ENCODE results near the gene COL28A1. TPM values are rescaled to one million over a fixed set of nuclear protein-coding genes. Genes with fewer than 3 reads are reported as not detected.
A peak's percentile ranks its signal among the peaks of the same experiment; 100 is the strongest.

Gene COL28A1
- total RNA-seq, 1 experiment from 2014 or later: 1.3 TPM

- H3K36me3 Mint-ChIP-seq (ENCODE audit: insufficient read depth, unreplicated experiment): peaks cover 7% of the 10 kb centered on the region
- no peaks in the 10 kb centered on the region for H3K9me3 Mint-ChIP-seq (ENCODE audit: low read depth, unreplicated experiment)
- peak overlapping the region; percentile 53 for H3K27ac Mint-ChIP-seq (ENCODE audit: unreplicated experiment)
- H3K4me3 Mint-ChIP-seq (ENCODE audit: low read depth, unreplicated experiment): peak overlapping the region; percentile 7
- H3K4me1 Mint-ChIP-seq (ENCODE audit: low read depth, unreplicated experiment): peaks cover 38% of the 10 kb centered on the region
- no TSS peak for BruUV-seq (replicated peaks)
- CTCF ChIA-PET: interaction anchor here (0.7 to 1.8 kb wide), 16 partner anchors 9 to 620 kb away, joined by 3 to 13 read pairs (median 5); no protein-coding TSS in a partner anchor
- intact Hi-C loops (cut with micrococcal nuclease; ENCODE audit: unreplicated experiment): loop anchor here (2.0 to 5.0 kb wide), 3 partner anchors 94 to 313 kb away; partner anchors contain the start of gene C1GALT1
- DNase-seq: peak; percentile 83
- TF ChIP-seq CTCF (IDR thresholded peaks at IDR 0.05; ENCODE audit: unreplicated experiment): no peak
- H3K27me3 Mint-ChIP-seq (ENCODE audit: unreplicated experiment): no peaks in the 10 kb centered on the region
Observed at GRCh38 chr7:7416031-7416858, 119.4 kb downstream of the COL28A1 start.

DNA sequence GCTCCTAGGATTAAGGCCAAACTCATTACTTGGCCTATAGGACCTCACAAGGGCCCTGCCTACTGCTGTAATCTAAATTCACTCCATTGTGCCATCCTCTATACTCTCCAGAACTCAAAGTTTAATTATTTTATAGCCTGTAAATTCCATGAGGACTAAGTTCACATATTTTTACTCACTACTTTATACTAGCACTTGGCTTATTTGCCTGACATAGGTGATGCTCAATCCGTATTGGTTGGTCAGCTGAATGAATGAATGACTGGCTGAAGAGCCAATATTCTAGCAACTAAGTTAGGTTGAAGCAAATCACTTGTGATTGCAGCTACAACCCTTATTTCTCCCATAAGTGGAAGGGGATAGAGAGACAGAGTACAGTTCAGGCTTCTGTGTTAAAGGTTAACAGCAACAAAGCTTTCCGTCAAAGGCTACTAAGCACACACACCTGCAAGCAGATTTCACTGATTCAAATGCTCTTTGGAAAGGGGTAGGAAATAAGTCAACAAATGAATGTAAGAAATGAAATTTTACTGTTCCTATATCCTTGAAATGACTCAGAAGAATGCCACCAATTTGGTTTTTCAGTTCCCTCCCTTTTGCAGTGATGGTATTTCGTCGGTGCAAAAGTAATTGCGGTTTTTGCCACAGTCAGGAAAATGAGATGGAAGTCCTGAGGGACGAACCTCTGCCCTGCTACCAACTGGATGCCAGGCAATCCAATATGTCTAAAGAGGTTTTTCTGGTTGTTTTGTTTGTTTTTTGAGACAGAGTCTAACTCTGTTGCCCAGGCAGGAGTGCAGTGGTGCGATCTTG, 120.7 kb downstream of the COL28A1 start:
- no peak for DNase-seq
- Mint-ChIP-seq H3K4me3 (ENCODE audit: low read depth, unreplicated experiment) (no peak overlapping the region), H3K27me3 (ENCODE audit: unreplicated experiment) (no peaks in the 10 kb centered on the region), H3K27ac (ENCODE audit: unreplicated experiment) (peak overlapping the region; percentile 34), H3K9me3 (ENCODE audit: low read depth, unreplicated experiment) (no peaks in the 10 kb centered on the region), H3K4me1 (ENCODE audit: low read depth, unreplicated experiment) (peaks cover 41% of the 10 kb centered on the region), H3K36me3 (ENCODE audit: insufficient read depth, unreplicated experiment) (peaks cover 7% of the 10 kb centered on the region)
- no TSS peak for BruUV-seq (replicated peaks)
- CTCF ChIA-PET: interaction anchor here (1.7 to 1.8 kb wide), 2 partner anchors 10 to 20 kb away, joined by 4 to 12 read pairs; no protein-coding TSS in a partner anchor
- no peak for TF ChIP-seq CTCF (IDR thresholded peaks at IDR 0.05; ENCODE audit: unreplicated experiment)
- intact Hi-C loops (cut with micrococcal nuclease; ENCODE audit: unreplicated experiment): loop anchor here (5.0 kb wide), 1 partner anchor 93 kb away; no protein-coding TSS in a partner anchor

DNA sequence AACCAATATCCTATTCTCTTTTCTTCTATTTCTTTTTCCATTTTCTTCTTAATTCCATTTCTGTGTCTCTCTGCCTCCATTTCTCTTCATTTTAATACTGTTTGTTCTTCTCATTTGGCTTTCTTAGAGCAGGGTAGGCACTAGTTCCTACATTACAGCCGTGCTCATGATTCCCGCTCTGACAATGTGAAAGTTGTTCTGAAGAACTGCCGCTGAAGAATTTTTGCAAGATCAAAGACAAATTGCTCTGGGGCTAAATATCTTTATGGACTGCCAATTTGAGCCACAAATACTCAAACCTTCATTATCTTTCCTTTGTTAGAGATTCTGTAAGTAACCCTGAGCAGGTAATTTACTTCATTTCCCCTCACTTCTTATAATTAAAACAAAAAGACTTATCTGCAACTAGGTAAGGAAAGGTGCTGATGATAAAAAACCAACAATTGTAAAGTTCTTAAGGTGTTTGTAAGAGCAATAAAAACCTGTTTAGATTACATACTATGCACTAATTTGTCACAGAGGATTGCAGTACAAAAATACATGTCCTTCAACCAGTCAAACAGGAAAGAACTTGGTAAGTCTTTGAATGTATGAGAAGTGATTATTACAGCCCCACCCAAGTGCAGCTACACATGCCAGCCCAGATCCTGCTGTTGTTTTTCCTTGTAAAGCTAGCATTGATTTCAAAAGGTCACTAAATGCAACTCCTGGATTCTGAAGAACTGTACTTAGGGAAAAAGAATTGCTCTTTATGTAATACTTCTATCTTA, 127.5 kb downstream of the COL28A1 start:
- no peak for TF ChIP-seq CTCF (IDR thresholded peaks at IDR 0.05; ENCODE audit: unreplicated experiment)
- H3K27ac Mint-ChIP-seq (ENCODE audit: unreplicated experiment): peak overlapping the region; percentile 3
- H3K36me3 Mint-ChIP-seq (ENCODE audit: insufficient read depth, unreplicated experiment): no peaks in the 10 kb centered on the region
- no TSS peak for BruUV-seq (replicated peaks)
- intact Hi-C loops (cut with micrococcal nuclease; ENCODE audit: unreplicated experiment): no loop called here
- DNase-seq: peak; percentile 55
- H3K27me3 Mint-ChIP-seq (ENCODE audit: unreplicated experiment): no peaks in the 10 kb centered on the region
- no peak overlapping the region for H3K4me3 Mint-ChIP-seq (ENCODE audit: low read depth, unreplicated experiment)
- H3K9me3 Mint-ChIP-seq (ENCODE audit: low read depth, unreplicated experiment): no peaks in the 10 kb centered on the region
- CTCF ChIA-PET: no interaction called here
- H3K4me1 Mint-ChIP-seq (ENCODE audit: low read depth, unreplicated experiment): peaks cover 42% of the 10 kb centered on the region

GRCh38 chr7:7405461-7405860, 130.2 kb downstream of the COL28A1 start:
- no peaks in the 10 kb centered on the region for H3K9me3 Mint-ChIP-seq (ENCODE audit: low read depth, unreplicated experiment)
- no peak overlapping the region for H3K4me3 Mint-ChIP-seq (ENCODE audit: low read depth, unreplicated experiment)
- no TSS peak for BruUV-seq (replicated peaks)
- CTCF ChIA-PET: interaction anchor here (0.6 to 1.1 kb wide), 5 partner anchors 11 to 439 kb away, joined by 3 to 6 read pairs (median 3); no protein-coding TSS in a partner anchor
- H3K36me3 Mint-ChIP-seq (ENCODE audit: insufficient read depth, unreplicated experiment): no peaks in the 10 kb centered on the region
- DNase-seq: no peak
- no peak for TF ChIP-seq CTCF (IDR thresholded peaks at IDR 0.05; ENCODE audit: unreplicated experiment)
- no peak overlapping the region for H3K27ac Mint-ChIP-seq (ENCODE audit: unreplicated experiment)
- H3K27me3 Mint-ChIP-seq (ENCODE audit: unreplicated experiment): no peaks in the 10 kb centered on the region
- peaks cover 33% of the 10 kb centered on the region for H3K4me1 Mint-ChIP-seq (ENCODE audit: low read depth, unreplicated experiment)
- intact Hi-C loops (cut with micrococcal nuclease; ENCODE audit: unreplicated experiment): no loop called here
